ENCODE measurements around the gene PIM2.

PIM2 gene

GRCh38 chrX:48935301-48935670 lies 16.5 kb upstream of the PIM2 start:
- DNase-seq (ENCODE audit: low spot score): no peak

GRCh38 chrX:48934581-48935300 lies 15.9 kb upstream of the PIM2 start:
- DNase-seq (ENCODE audit: low spot score): no peak

GRCh38 chrX:48933757-48934156 lies 14.9 kb upstream of the PIM2 start:
- DNase-seq (ENCODE audit: low spot score): no peak

- DNase-seq (ENCODE audit: low spot score): no peak
Observed at GRCh38 chrX:48927736-48928382, 9.0 kb upstream of the PIM2 start.

GRCh38 chrX:48927123-48927522 lies 8.3 kb upstream of the PIM2 start:
- no peak for DNase-seq (ENCODE audit: low spot score)

- no peak for DNase-seq (ENCODE audit: low spot score)
Observed at GRCh38 chrX:48924270-48924669, 5.4 kb upstream of the PIM2 start.

GRCh38 chrX:48923771-48924170 lies 4.9 kb upstream of the PIM2 start:
- no peak for DNase-seq (ENCODE audit: low spot score)

- no peak for DNase-seq (ENCODE audit: low spot score)
Observed at GRCh38 chrX:48920718-48921104, 1.9 kb upstream of the PIM2 start.

GRCh38 chrX:48919947-48920717 lies 1.3 kb upstream of the PIM2 start:
- no peak for DNase-seq (ENCODE audit: low spot score)

GRCh38 chrX:48919360-48919841 lies 577 bp upstream of the PIM2 start:
- no peak for DNase-seq (ENCODE audit: low spot score)

- DNase-seq (ENCODE audit: low spot score): no peak
Observed at GRCh38 chrX:48918301-48918642, 552 bp downstream of the PIM2 start.

GRCh38 chrX:48917139-48918001 lies 1.5 kb downstream of the PIM2 start:
- peak; percentile 91 for DNase-seq (ENCODE audit: low spot score)

GRCh38 chrX:48914593-48915493 lies 4.0 kb downstream of the PIM2 start:
- no peak for DNase-seq (ENCODE audit: low spot score)

GRCh38 chrX:48913605-48914366 lies 5.0 kb downstream of the PIM2 start:
- no peak for DNase-seq (ENCODE audit: low spot score)

- peak; percentile 66 for DNase-seq (ENCODE audit: low spot score)
Observed at GRCh38 chrX:48911412-48912182, 7.2 kb downstream of the PIM2 start, which contains the start of gene SLC35A2. TSS of gene SLC35A2 (minus strand) at chrX:48911646. CDS start at chrX:48911636, 10 bp downstream.

- peak; percentile 13 for DNase-seq (ENCODE audit: low spot score)
Observed at GRCh38 chrX:48910926-48911411, 7.9 kb downstream of the PIM2 start.

GRCh38 chrX:48909703-48910294 lies 9.0 kb downstream of the PIM2 start:
- DNase-seq (ENCODE audit: low spot score): no peak

GRCh38 chrX:48908600-48908999 lies 10.2 kb downstream of the PIM2 start:
- no peak for DNase-seq (ENCODE audit: low spot score)
